ENCODE data around the gene FBXO21.

DNA sequence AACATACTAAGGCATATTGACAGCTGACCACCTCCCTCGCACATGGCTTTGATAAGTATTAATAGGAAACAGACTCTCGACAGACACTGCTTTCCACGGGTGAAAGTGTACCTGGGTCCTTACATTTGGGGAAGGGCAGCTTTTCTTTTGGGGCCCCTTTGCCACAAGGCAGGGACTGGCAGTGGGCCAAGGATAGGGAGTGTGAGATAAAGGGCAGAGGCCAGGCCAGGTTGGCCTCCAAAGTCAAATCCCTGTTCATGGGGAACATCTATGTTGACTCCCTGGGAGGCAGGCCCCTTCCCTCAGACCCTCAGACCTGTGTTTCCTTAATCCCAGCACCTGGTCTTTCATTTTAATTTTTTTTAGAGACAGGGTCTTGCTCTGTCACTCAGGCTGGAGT lies 19.4 kb upstream of the FBXO21 start:
- TF ChIP-seq ZNF776 (CRISPR knock-in tag; IDR thresholded peaks at IDR 0.05) (no peak), SAFB2 (CRISPR knock-in tag; IDR thresholded peaks at IDR 0.05; ENCODE audit: borderline replicate concordance, low read depth) (no peak), NFYB (CRISPR knock-in tag; IDR thresholded peaks at IDR 0.05) (no peak), HNF4G (IDR thresholded peaks at IDR 0.05; ENCODE audit: borderline replicate concordance, low read depth, low read length) (no peak), HNF4G (CRISPR knock-in tag; IDR thresholded peaks at IDR 0.05; ENCODE audit: borderline replicate concordance, low read depth) (no peak)
- TF ChIP-seq, protein P1, sequence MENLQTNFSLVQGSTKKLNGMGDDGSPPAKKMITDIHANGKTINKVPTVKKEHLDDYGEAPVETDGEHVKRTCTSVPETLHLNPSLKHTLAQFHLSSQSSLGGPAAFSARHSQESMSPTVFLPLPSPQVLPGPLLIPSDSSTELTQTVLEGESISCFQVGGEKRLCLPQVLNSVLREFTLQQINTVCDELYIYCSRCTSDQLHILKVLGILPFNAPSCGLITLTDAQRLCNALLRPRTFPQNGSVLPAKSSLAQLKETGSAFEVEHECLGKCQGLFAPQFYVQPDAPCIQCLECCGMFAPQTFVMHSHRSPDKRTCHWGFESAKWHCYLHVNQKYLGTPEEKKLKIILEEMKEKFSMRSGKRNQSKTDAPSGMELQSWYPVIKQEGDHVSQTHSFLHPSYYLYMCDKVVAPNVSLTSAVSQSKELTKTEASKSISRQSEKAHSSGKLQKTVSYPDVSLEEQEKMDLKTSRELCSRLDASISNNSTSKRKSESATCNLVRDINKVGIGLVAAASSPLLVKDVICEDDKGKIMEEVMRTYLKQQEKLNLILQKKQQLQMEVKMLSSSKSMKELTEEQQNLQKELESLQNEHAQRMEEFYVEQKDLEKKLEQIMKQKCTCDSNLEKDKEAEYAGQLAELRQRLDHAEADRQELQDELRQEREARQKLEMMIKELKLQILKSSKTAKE (CRISPR knock-in tag; IDR thresholded peaks at IDR 0.05; ENCODE audit: borderline replicate concordance): no peak
- TF ChIP-seq, protein P2, sequence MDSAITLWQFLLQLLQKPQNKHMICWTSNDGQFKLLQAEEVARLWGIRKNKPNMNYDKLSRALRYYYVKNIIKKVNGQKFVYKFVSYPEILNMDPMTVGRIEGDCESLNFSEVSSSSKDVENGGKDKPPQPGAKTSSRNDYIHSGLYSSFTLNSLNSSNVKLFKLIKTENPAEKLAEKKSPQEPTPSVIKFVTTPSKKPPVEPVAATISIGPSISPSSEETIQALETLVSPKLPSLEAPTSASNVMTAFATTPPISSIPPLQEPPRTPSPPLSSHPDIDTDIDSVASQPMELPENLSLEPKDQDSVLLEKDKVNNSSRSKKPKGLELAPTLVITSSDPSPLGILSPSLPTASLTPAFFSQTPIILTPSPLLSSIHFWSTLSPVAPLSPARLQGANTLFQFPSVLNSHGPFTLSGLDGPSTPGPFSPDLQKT (CRISPR knock-in tag; IDR thresholded peaks at IDR 0.05; ENCODE audit: borderline replicate concordance): no peak

Measured in HepG2 (cell line).